ENCODE measurements around the gene MYL5. TPM values are rescaled to one million over a fixed set of nuclear protein-coding genes. Genes with fewer than 3 reads are reported as not detected.

The MYL5 gene
- total RNA-seq, 3 donors from 2014 or later, result 7.9 to 14.9 (median 12.1) TPM

DNA sequence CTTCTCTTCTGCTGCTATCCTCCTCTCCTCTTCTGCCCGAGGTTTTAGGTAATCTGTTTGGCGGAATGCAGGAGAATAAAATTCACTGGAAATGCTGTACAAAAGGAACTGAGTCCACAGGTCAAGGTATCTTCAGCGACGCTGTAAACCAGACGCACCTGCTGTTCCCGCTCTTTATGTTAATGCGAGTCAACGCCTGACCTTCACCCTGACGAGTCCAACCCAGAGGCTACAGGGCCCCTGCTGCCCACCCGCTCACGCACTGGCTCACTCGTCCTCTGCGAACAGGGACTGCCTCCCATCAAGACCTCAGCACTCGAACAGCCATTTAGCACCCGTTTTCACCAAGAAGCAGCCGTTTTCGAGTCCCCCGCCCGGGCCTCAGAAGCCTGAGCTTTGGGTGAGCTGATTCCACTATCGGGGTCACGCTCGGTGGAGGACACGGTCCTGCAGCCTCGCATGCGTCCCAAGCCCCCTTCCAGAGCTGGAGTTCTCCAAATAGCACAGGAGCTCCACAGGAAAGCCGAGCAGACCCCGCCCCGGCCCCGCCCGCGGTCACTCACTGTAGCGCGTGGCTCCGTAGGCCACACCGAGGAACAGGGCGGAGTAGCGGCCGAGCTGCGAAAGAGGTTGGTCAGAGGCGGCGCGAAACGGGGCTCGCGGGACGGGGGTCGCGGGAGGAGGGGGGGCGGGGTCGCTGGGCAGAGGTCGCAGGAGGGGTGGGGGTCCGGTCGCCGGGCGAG, 822 bp upstream of the MYL5 start:
- TF ChIP-seq POLR2AphosphoS5 (IDR thresholded peaks at IDR 0.05), result no peak
- no peak for TF ChIP-seq CTCF (IDR thresholded peaks at IDR 0.05)
- no peak for TF ChIP-seq POLR2A (IDR thresholded peaks at IDR 0.05)
- intact Hi-C loops (cut with DNase I; ENCODE audit: low total_unique reads), result loop anchor here (10.0 kb wide), 1 partner anchor 321 kb away; the partner anchor contains the start of gene SLC26A1
- Histone ChIP-seq H3K27me3 (no peaks in the 10 kb centered on the region), H3K4me1 (peaks cover 10 to 23% of the 10 kb centered on the region in 2 donors), H3K4me3 (peak overlapping the region; percentile 84 to 94 (median 87)), H3K9me3 (no peaks in the 10 kb centered on the region), H3K36me3 (no peaks in the 10 kb centered on the region), H3K27ac (peak overlapping the region; percentile 94 to 98)
- no peak for DNase-seq (ENCODE audit: low spot score in 2 of 2)

- Histone ChIP-seq H3K27ac (peak overlapping the region; percentile 94 to 98), H3K9me3 (no peaks in the 10 kb centered on the region), H3K4me1 (peaks cover 10 to 24% of the 10 kb centered on the region in 2 donors), H3K27me3 (no peaks in the 10 kb centered on the region), H3K36me3 (no peaks in the 10 kb centered on the region), H3K4me3 (peak overlapping the region; percentile 84 to 94 (median 87))
- DNase-seq (ENCODE audit: low spot score in 2 of 2), result no peak
- intact Hi-C loops (cut with DNase I; ENCODE audit: low total_unique reads), result loop anchor here (10.0 kb wide), 1 partner anchor 320 kb away; the partner anchor contains the start of gene SLC26A1
- no peak for TF ChIP-seq CTCF (IDR thresholded peaks at IDR 0.05)
- TF ChIP-seq POLR2AphosphoS5 (IDR thresholded peaks at IDR 0.05), result no peak
- no peak for TF ChIP-seq POLR2A (IDR thresholded peaks at IDR 0.05)
Observed at GRCh38 chr4:675036-675882, 917 bp downstream of the MYL5 start.

DNA sequence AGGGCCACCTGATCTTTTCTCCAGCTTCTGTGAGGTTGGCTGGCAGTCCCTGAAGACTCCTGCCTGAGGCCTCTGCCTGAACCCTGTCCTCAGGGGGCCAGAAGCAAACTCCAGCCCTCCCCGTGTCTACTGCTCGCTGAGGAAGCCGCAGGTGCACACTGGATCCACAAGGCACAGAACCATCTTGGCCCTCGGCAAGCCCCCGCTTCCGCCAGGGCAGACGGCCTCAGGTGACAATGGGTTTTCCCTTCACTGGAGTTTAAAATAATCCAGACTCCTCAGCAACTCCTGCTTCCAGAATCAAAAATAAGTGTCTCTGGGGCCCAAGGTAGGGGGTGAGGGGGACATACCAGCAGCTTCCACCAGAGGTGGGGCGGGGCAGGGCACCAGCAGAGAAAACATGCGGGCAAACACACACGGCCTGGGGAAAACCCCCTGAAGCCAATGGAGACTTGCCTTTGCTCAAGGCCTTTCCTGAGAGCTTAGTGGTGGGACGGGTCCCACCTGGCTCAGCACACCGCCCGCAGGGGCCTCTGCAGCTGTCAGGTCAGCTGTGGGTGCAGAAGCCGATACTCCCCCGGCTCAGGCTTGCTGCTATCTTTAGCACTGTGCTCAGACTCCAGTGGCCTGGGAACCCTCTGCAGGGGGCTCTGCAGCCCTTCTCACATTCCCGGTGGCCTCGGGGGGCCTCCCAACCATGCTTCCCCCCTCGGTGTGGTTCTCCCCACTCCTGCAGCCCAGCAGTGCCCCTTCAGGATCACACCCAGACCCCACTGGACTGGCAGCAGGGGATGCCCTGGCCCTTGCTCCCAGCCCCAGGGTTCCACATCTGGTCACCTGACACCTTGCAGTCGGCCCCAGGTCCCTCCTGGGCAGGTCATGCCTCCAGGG, 1.9 kb downstream of the MYL5 start:
- no peak overlapping the region for H3K27ac ChIP-seq
- TF ChIP-seq CTCF (IDR thresholded peaks at IDR 0.05) (no peak), POLR2AphosphoS5 (IDR thresholded peaks at IDR 0.05) (no peak), POLR2A (IDR thresholded peaks at IDR 0.05) (no peak)
- intact Hi-C loops (cut with DNase I; ENCODE audit: low total_unique reads), result loop anchor here (10.0 kb wide), 1 partner anchor 319 kb away; the partner anchor contains the start of gene SLC26A1
- H3K4me1 ChIP-seq, result peaks cover 19 to 33% of the 10 kb centered on the region in 2 donors
- H3K36me3 ChIP-seq, result no peaks in the 10 kb centered on the region
- H3K4me3 ChIP-seq, result no peak overlapping the region
- no peaks in the 10 kb centered on the region for H3K9me3 ChIP-seq
- no peak for DNase-seq (ENCODE audit: low spot score in 2 of 2)
- no peaks in the 10 kb centered on the region for H3K27me3 ChIP-seq

GRCh38 chr4:676871-677235, 2.5 kb downstream of the MYL5 start:
- Histone ChIP-seq H3K27ac (no peak overlapping the region), H3K9me3 (no peaks in the 10 kb centered on the region), H3K27me3 (no peaks in the 10 kb centered on the region), H3K4me1 (peaks cover 19 to 33% of the 10 kb centered on the region in 2 donors), H3K36me3 (no peaks in the 10 kb centered on the region), H3K4me3 (no peak overlapping the region)
- DNase-seq (ENCODE audit: low spot score in 2 of 2), result no peak
- TF ChIP-seq POLR2AphosphoS5 (IDR thresholded peaks at IDR 0.05) (no peak), POLR2A (IDR thresholded peaks at IDR 0.05) (no peak), CTCF (IDR thresholded peaks at IDR 0.05) (no peak)
- intact Hi-C loops (cut with DNase I; ENCODE audit: low total_unique reads), result loop anchor here (10.0 kb wide), 1 partner anchor 318 kb away; the partner anchor contains the start of gene SLC26A1

Measured in breast epithelium (tissue), 4 donors.